ENCODE results near the gene CAPZA1.

GRCh38 chr1:112704934-112705627, 85.4 kb downstream of the CAPZA1 start:
- TF ChIP-seq CTCF (IDR thresholded peaks at IDR 0.05) (no peak), POLR2A (IDR thresholded peaks at IDR 0.05) (peak in 3 of 4 donors; percentile 29 to 64 (median 31))
